Non-pigmented ciliary epithelial cell (primary cell): ENCODE results near the gene RHOBTB1.
"Not testable (repeated sequence)": the region's sequence is repeated elsewhere in the genome, so short reads cannot be mapped to it uniquely, and the experiment has no call there.

ENCODE experiments used
- DNase-seq: peaks from one replicate; pipeline ENCODE4 v3.0.0-alpha.2; 2010; ENCODE audit warnings: low read depth

The RHOBTB1 gene, protein sequence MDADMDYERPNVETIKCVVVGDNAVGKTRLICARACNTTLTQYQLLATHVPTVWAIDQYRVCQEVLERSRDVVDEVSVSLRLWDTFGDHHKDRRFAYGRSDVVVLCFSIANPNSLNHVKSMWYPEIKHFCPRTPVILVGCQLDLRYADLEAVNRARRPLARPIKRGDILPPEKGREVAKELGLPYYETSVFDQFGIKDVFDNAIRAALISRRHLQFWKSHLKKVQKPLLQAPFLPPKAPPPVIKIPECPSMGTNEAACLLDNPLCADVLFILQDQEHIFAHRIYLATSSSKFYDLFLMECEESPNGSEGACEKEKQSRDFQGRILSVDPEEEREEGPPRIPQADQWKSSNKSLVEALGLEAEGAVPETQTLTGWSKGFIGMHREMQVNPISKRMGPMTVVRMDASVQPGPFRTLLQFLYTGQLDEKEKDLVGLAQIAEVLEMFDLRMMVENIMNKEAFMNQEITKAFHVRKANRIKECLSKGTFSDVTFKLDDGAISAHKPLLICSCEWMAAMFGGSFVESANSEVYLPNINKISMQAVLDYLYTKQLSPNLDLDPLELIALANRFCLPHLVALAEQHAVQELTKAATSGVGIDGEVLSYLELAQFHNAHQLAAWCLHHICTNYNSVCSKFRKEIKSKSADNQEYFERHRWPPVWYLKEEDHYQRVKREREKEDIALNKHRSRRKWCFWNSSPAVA

GRCh38 chr10:60944058-60944909, at the start of gene RHOBTB1:
TSS of gene RHOBTB1 (minus strand) at chr10:60944185. CDS start at chr10:60911542, 32,643 bp downstream.
- DNase-seq, result no peak

DNA sequence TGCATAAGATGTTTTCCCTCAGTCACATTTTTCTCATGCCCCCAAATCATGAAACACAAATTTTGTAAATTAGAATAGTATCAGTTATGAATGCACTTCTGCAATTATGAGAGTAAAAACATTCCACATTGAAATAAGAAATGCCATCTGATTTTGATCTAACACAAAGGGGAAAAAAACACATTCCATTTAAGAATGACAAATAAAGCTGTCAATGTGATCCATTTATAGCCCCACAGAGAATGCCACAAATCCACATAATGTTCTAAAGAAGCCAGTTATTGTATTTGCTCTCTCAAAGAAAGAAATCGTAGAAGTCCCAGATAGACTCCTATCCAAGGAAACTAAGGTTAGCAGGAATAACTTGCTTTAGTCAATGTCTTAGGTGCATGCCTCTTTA, 48.7 kb upstream of the RHOBTB1 start:
- DNase-seq, result no peak

DNA sequence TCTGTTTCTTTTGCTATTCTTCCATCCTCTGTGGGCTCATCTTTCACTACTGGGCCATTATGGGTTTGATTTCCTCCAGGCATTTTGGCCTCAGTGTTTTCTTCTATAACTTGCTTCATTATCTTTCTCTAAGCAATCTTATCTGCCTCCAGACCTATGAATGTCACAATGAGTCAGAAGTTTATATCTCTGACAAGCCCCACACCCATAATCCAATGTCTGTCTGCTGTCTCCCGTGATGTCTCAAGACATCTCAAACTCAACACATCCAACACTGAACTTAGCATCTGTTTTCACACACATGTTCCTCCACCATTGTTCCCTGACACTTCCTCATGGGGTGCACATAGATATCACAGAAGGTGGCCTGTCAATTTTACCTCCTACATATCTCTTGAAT, 46.7 kb upstream of the RHOBTB1 start:
- DNase-seq, result no peak

- DNase-seq, result no peak
These were observed 45.5 kb upstream of the RHOBTB1 start for GRCh38 chr10:60989400-60989876.

GRCh38 chr10:60986791-60987190, 42.8 kb upstream of the RHOBTB1 start:
- no peak for DNase-seq

- no peak for DNase-seq
These were observed 42.0 kb upstream of the RHOBTB1 start for GRCh38 chr10:60985951-60986350.

DNA sequence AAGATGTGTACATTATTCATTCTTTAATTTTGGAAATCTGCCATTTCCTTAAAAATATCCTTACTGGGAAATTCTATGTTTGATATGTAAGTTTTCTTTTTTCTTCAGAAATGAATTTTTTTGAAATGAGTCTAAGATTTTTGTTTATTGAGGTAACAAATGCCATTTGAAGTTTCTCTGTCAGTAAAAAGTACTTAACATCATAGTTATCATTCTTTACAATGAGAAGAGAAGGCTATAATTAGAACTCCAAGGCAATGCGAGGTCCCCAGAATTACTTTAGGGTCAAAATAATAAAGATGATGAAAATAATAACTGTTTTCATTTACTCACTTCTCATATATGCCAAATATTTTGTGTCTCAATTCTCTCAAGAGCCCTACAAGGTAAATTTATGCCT, 37.0 kb upstream of the RHOBTB1 start:
- DNase-seq, result no peak

- no peak for DNase-seq
These were observed 35.7 kb upstream of the RHOBTB1 start for GRCh38 chr10:60979667-60980104.

GRCh38 chr10:60978287-60979115, 34.5 kb upstream of the RHOBTB1 start:
- no peak for DNase-seq

DNA sequence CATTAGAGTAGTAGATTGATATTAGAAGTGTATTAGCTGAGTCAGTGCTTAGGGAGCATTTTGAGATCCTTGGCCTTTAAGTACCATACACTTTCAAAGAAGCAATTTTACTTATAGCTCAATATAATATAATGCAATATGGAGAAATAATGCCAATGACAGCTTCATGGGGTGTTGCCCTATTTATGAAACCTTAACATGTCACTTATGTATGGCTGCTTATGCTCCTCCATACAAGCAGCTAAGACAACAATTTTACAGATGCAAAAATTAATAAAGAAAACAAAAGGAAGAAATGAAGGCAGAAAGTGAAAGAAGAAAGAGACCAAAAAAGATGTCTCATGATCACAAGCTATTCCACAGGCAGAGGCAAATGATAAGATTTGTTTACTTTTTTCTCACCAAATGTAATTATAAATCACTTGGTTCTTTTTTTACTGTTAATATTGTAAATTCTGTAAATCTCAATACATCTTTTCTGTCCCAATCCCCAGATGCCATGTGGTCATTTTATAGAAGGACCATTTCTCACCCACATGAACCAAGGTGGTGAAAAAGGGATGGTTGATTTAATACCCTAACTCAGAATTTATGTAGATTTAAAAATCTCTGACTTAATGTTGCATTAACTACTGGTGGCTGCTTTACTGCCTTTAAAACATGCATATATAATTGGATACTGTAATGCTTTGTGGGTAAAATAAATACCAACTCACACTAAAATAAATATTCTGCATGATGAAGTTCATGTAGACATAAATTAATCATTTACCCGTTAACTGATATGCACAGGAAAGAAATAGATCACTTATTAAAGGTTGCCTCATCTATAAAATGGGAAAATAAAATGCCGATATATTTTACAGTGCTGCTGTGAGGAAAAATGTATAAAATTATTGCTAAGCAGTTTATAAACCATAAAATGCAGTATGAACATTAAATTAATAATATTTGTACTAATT, 33.5 kb upstream of the RHOBTB1 start:
- DNase-seq, result no peak

DNA sequence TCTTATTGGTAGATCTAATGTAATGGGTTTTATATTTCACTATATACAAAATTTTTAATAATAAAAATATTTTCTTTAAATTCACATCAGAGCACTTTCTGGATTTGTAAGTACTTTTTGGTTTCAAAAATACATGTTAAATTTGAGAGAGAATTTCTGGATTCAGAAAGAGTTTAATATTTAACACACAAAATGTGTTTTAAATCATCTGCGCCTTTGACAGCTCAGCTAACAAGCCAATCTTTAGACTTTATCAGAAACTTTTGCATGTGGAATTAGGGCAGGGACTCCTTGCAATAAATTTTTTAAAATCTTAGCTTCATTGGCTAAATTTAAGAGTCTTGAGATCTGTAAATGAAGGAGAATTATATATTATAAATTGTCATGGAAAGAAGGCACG, 32.7 kb upstream of the RHOBTB1 start:
- no peak for DNase-seq

DNA sequence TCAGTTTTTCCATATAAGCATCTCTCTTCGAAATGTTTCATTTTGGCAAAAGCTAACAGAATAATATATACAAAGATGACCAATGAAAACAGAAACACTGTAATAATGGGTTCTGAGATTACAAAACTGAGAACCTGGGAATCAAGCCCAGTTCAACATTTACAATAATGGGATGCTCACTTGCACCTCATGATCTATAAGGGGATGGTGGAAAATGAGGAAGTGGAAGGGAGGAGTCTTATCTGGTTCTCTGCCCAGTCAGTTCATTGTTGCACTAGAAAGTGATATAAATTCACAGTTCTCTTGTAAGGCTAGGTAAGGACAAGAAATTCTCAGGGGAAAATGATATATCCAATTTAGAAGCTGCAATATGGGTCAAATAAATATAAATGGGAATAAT, 31.7 kb upstream of the RHOBTB1 start:
- no peak for DNase-seq

GRCh38 chr10:60974463-60975149, 30.6 kb upstream of the RHOBTB1 start:
- no peak for DNase-seq

GRCh38 chr10:60973086-60973485, 29.1 kb upstream of the RHOBTB1 start:
- no peak for DNase-seq

GRCh38 chr10:60972181-60972580, 28.2 kb upstream of the RHOBTB1 start:
- not testable (repeated sequence) for DNase-seq

DNA sequence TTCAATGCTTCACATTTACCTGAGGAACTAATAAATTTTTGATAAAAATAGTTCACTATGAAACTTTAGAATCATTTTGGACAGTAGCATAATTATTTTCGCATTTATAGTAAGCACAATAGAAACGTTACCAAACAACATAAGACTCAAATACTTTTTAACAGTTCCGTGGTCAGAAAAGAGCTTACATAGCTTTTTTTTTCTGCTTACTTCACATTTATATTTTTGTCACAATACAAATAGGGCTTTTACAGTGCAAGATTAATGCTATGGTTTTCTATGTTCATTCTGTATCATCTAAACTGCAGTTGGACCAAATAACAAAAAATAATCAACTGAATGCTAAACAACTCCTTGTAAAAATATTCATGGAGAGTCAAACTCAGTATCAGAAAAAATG, 26.5 kb upstream of the RHOBTB1 start:
- DNase-seq, result no peak

GRCh38 chr10:60968504-60968903, 24.5 kb upstream of the RHOBTB1 start:
- DNase-seq, result no peak

GRCh38 chr10:60967854-60968484, 24.0 kb upstream of the RHOBTB1 start:
- DNase-seq, result no peak

DNA sequence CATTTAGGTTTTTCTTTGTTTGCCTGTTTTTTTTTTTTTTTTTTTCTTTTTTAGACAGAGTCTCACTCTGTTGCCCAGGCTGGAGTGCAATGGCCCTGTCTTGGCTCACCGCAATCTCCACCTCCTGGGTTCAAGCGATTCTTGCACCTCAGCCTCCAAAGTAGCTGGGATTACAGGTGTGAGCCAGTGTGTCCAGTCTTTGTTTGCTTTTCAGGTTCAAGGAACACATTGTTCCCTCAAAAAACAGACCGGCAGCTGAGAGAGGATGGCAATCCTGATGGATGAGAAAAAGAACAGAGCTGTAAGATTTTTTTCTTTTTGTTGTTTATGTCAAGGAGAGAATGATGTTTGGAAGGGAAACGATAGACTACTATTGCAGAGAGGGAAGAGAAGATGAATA, 23.3 kb upstream of the RHOBTB1 start:
- no peak for DNase-seq
